Ramos (cell line): ENCODE measurements around the gene ATP6V0E1.

Experiments
- in situ Hi-C: fragments of 300-500 bp; cut with MboI; formaldehyde crosslinking; loops from one replicate; pipeline ENCODE4 v1.14.3; 2022; ENCODE audit warnings: low sequenced_read_pairs; ENCODE audit not compliant: unreplicated experiment

ATP6V0E1 gene

GRCh38 chr5:172983542-172984243 lies at the start of gene ATP6V0E1:
TSS of gene ATP6V0E1 (plus strand) at chr5:172983771. CDS start at chr5:172983861, 90 bp downstream.
- in situ Hi-C loops: loop anchor here (5.0 kb wide), 1 partner anchor 159 kb away; the partner anchor contains the start of gene BNIP1

DNA sequence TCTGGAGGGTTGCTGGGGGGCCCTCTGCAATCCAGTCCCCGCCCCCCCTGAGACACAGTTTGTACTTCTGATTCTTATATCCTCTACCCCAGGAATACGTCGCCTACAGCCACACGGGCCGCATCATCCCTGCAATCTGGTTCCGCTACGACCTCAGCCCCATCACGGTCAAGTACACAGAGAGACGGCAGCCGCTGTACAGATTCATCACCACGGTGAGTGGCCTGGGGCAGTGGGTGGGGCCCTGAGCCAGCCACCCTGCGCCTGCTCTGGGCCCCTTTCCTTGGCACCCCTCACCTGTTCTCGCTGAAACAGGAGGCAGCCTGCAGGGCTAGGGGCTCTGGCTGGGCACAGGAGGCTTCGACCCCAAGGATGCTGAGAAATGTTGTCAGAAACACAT lies 48.5 kb upstream of the ATP6V0E1 start:
- in situ Hi-C loops: loop anchor here (25.0 kb wide), 1 partner anchor 448 kb away; no protein-coding TSS in a partner anchor

DNA sequence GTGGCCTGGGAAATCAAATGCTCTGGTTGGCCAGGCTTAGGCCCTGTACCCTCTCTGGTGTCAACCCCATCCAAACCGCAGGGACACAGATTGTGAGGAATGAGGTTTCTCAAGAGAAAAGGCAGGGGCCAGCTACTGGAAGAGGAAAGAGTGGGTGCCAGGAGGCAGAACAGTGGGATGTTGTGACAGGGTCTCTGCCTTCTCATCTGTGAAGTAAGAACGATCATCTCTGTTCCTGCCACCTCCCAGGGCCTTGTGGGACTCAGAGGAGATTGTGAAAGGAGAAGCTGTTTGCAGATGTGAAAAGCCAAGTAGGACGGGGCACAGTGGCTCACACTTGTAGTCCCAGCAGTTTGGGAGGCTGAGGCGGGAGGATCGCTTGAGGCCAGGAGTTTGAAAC lies 47.2 kb upstream of the ATP6V0E1 start:
- in situ Hi-C loops: loop anchor here (25.0 kb wide), 1 partner anchor 449 kb away; no protein-coding TSS in a partner anchor

- in situ Hi-C loops: loop anchor here (25.0 kb wide), 1 partner anchor 452 kb away; no protein-coding TSS in a partner anchor
Observed at GRCh38 chr5:172939071-172939470, 44.5 kb upstream of the ATP6V0E1 start.

GRCh38 chr5:172939611-172940267 lies 43.8 kb upstream of the ATP6V0E1 start:
- in situ Hi-C loops: loop anchor here (25.0 kb wide), 1 partner anchor 452 kb away; no protein-coding TSS in a partner anchor

DNA sequence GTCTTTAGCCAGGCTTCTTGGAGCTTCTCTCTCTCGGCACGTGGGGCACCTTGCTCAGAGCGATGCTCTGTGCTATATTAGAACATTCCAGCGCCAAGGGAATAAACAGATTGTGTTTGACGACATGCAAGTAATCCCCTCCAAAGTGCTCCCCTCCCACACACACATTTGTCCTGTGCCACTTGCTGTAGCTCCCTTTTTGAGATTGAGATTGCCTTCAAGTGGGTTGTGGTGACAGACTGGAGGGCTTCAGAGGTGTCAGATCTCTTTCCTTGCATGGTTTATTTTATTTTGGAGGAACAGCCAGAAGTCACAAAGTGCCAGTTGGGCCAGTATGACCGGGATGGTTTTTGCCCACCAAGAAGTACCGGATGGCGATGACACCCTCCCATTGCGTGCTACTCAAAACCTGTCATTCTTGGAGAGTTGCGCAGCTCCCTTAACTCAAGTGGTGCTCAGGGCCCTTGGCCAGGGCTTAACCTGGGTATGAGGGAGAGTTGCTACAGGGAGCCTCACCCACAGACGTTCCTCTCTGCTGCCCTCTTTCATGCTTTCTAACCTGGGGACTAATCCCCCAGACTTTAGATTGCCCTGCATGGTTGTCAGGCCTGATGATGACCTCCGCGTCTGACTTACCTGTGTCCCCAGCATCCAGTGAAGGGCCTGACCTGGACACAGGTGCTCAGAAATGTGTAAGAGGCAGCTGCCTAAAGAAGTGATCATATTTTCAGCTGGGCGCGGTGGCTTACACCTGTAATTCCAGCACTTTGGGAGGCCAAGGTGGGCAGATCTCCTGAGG lies 43.1 kb upstream of the ATP6V0E1 start:
- in situ Hi-C loops: loop anchor here (25.0 kb wide), 1 partner anchor 453 kb away; no protein-coding TSS in a partner anchor

DNA sequence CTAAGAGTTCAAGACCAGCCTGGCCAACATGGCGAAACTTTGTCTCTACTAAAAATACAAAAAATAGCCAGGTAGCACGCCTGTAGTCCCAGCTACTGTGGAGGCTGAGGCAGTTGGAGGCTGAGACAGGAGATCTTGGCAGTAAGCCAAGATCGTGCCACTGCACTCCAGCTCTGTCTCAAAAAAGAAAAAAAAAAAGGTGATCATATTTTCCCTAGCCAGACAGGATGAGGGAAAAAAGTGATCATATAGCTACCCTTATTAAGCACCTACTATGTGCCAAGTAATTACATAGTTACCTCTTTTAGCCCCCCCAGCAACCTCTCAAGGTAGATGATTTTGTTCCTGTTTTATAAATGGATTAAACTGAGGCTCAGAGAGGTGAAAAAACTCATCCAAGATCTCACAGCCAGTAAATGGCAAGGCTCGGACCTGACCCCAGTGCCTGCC lies 42.5 kb upstream of the ATP6V0E1 start:
- in situ Hi-C loops: loop anchor here (25.0 kb wide), 1 partner anchor 454 kb away; no protein-coding TSS in a partner anchor

DNA sequence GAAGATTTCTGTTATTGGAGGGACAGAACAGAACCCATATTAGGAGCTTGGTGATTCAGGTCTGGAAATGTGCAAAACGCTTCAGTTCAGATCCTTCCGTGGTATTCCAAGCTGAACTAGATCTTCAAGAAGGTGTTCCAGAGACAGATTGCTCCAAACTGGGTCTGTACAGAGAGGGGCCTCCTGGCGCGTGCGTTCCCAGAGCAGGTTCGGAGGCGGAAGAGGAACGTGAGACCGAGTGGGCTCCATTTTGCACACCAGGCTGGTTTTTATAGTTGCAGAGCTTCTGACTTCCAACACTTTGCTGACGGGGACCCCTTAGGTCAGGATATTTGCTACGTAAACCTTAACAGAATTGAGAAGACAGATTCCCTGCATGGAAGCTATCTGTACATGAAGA lies 41.0 kb upstream of the ATP6V0E1 start:
- in situ Hi-C loops: loop anchor here (25.0 kb wide), 1 partner anchor 455 kb away; no protein-coding TSS in a partner anchor

GRCh38 chr5:172943283-172943841 lies 40.2 kb upstream of the ATP6V0E1 start:
- in situ Hi-C loops: loop anchor here (25.0 kb wide), 1 partner anchor 456 kb away; no protein-coding TSS in a partner anchor

GRCh38 chr5:172943906-172944305 lies 39.7 kb upstream of the ATP6V0E1 start:
- in situ Hi-C loops: loop anchor here (25.0 kb wide), 1 partner anchor 457 kb away; no protein-coding TSS in a partner anchor

- in situ Hi-C loops: loop anchor here (25.0 kb wide), 1 partner anchor 457 kb away; no protein-coding TSS in a partner anchor
Observed at GRCh38 chr5:172944741-172945140, 38.8 kb upstream of the ATP6V0E1 start.

GRCh38 chr5:172945151-172945550 lies 38.4 kb upstream of the ATP6V0E1 start:
- in situ Hi-C loops: loop anchor here (25.0 kb wide), 1 partner anchor 458 kb away; no protein-coding TSS in a partner anchor

DNA sequence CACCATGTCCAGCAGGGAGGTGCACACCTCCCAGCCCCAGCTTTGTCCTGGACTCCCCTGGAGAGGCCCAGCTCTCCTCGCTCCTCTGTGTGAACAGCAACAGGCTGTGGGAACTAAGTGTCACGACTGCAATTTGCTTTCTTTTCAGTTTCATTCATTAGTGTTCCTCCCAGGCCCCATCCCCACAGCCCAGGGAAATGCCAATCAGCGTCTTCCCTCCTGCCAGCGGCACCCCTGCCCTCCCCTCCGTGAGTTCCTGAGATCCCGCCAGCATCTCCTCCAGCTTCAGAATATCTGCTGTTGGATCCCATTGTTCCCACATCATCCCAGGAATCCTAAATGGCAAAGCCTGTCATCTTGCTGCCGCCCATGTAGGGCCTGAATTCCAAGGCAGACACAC lies 37.4 kb upstream of the ATP6V0E1 start:
- in situ Hi-C loops: loop anchor here (25.0 kb wide), 1 partner anchor 459 kb away; no protein-coding TSS in a partner anchor

GRCh38 chr5:172949426-172949825 lies 34.1 kb upstream of the ATP6V0E1 start:
- in situ Hi-C loops: loop anchor here (25.0 kb wide), 1 partner anchor 462 kb away; no protein-coding TSS in a partner anchor

GRCh38 chr5:172950176-172950965 lies 33.2 kb upstream of the ATP6V0E1 start:
- in situ Hi-C loops: loop anchor here (25.0 kb wide), 1 partner anchor 612 kb away; no protein-coding TSS in a partner anchor

DNA sequence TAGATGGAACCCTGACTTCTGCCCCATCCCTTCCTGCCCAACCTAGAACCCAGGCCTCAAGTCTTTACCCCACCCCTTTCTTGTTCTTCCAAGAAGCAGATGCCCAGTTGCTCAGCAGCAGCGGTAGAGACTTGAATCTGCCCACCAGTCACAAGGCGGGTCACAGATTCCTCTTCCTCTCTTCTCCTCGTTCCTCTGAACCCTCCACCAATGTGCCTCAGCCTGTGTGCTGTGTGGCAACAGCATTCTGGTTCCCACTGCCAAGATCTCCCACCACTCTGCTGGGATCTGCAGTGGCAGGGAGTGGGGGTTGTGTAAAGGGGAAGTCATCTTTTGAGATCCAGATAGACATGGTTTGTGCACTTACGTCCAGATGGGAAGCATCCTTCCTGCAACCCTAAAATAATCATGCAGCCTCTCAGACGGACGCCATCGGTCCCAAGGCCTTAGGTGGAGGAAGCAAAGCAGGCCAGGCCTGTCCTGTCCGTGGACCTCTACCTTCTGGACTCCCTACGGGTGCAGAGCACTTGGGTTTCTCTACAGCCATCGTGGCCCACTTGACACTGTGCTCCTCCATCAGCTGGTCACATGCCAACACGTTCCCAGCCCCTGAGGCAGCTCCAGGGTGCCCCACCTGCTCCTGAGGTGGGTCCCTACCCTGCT lies 32.1 kb upstream of the ATP6V0E1 start:
- in situ Hi-C loops: loop anchor here (25.0 kb wide), 1 partner anchor 611 kb away; no protein-coding TSS in a partner anchor

DNA sequence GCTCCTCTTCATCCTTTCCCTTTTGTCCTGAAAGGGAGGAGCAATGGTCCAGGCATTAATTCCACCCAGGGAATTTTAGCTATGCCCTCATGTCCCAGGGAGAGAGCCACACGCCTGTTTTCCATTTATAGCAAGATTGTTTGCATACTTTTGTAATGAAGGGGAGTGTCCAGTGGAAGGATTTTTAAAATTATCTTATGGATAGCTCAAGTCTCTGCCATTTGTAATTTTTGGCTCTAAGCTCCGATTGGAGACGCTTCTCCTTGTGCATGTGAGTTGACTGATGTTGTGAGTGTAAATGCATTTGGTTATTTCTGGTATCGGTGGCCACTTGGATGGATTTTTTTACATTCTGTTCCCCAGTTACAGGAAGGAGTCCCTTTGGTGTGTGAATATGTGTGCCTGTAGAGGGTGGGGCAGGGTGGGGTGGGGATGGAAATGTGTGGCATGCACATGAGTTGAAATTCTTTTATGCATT lies 31.5 kb upstream of the ATP6V0E1 start:
- in situ Hi-C loops: loop anchor here (25.0 kb wide), 1 partner anchor 610 kb away; no protein-coding TSS in a partner anchor
